Measurements from ENCODE around the gene CDKAL1. TPM values are rescaled to one million over a fixed set of nuclear protein-coding genes. Genes with fewer than 3 reads are reported as not detected.

The CDKAL1 gene
- total RNA-seq, 4 donors from 2014 or later, result 15.2 to 17.9 (median 17.1) TPM

GRCh38 chr6:20877008-20877937, 343.0 kb downstream of the CDKAL1 start:
- TF ChIP-seq CTCF (IDR thresholded peaks at IDR 0.05; ENCODE audit: low read depth), result no peak

GRCh38 chr6:20879121-20879520, 344.9 kb downstream of the CDKAL1 start:
- no peak for TF ChIP-seq CTCF (IDR thresholded peaks at IDR 0.05; ENCODE audit: low read depth)

GRCh38 chr6:20879526-20879925, 345.3 kb downstream of the CDKAL1 start:
- no peak for TF ChIP-seq CTCF (IDR thresholded peaks at IDR 0.05; ENCODE audit: low read depth)

GRCh38 chr6:20881365-20881764, 347.1 kb downstream of the CDKAL1 start:
- TF ChIP-seq CTCF (IDR thresholded peaks at IDR 0.05; ENCODE audit: low read depth), result no peak

- TF ChIP-seq CTCF (IDR thresholded peaks at IDR 0.05; ENCODE audit: low read depth), result no peak
Observed at GRCh38 chr6:20882014-20882413, 347.8 kb downstream of the CDKAL1 start.

- TF ChIP-seq CTCF (IDR thresholded peaks at IDR 0.05; ENCODE audit: low read depth), result no peak
Observed at GRCh38 chr6:20885076-20885475, 350.8 kb downstream of the CDKAL1 start.

GRCh38 chr6:20891161-20891560, 356.9 kb downstream of the CDKAL1 start:
- TF ChIP-seq CTCF (IDR thresholded peaks at IDR 0.05; ENCODE audit: low read depth), result no peak
